Measurements from ENCODE around the gene ZCCHC14. TPM values are rescaled to one million over a fixed set of nuclear protein-coding genes. Genes with fewer than 3 reads are reported as not detected.

The ZCCHC14 gene
- total RNA-seq, 1 donor from 2014 or later: 50.4 TPM

- Mint-ChIP-seq H3K9me3 (ENCODE audit: unreplicated experiment) (no peaks in the 10 kb centered on the region), H3K4me3 (ENCODE audit: unreplicated experiment) (peak overlapping the region; percentile 11), H3K36me3 (ENCODE audit: low read depth, unreplicated experiment) (peaks cover 24% of the 10 kb centered on the region), H3K27me3 (ENCODE audit: unreplicated experiment) (peaks cover 2% of the 10 kb centered on the region), H3K27ac (ENCODE audit: unreplicated experiment) (peak overlapping the region; percentile 33), H3K4me1 (ENCODE audit: unreplicated experiment) (peaks cover 4% of the 10 kb centered on the region)
- TF ChIP-seq CTCF (IDR thresholded peaks at IDR 0.05; ENCODE audit: unreplicated experiment): no peak
- no peak for DNase-seq (ENCODE audit: low spot score)
Observed at GRCh38 chr16:87442581-87442966, 50.2 kb downstream of the ZCCHC14 start.

DNA sequence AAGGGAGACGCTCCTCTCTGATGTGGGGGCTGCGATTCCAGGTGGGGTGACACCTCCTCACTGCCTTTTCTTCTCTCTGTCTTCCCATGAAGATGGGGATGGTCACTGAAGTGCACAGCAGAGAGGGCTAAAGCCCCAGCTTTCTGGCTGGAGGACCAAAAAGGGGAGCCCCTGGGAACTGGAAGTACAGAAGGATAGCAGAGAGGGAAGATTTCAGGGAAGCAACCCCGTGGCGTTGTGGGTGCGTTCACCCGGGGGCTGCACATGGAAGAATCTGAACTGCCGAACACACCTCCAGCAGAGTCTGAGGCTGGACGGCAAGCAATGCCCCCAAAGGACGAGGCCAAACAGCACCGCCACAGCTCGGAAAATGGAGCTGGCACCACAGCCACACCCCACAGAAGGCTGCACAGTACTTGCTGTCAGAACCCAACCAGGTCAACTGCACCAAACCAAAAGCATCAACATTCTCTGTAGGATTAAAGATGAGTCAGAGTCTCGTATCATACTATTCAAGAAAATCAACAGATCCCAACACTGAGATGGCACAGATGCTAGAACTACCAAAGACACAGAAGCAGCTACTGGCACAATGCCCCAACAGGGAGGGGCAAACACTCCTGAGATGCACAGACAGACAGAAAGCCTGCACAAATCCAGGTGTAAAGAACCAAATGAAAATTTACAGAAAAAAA lies 50.8 kb downstream of the ZCCHC14 start:
- Mint-ChIP-seq H3K4me3 (ENCODE audit: unreplicated experiment) (no peak overlapping the region), H3K9me3 (ENCODE audit: unreplicated experiment) (no peaks in the 10 kb centered on the region), H3K4me1 (ENCODE audit: unreplicated experiment) (peaks cover 4% of the 10 kb centered on the region), H3K27ac (ENCODE audit: unreplicated experiment) (no peak overlapping the region), H3K27me3 (ENCODE audit: unreplicated experiment) (peaks cover 2% of the 10 kb centered on the region), H3K36me3 (ENCODE audit: low read depth, unreplicated experiment) (peaks cover 23% of the 10 kb centered on the region)
- no peak for DNase-seq (ENCODE audit: low spot score)
- TF ChIP-seq CTCF (IDR thresholded peaks at IDR 0.05; ENCODE audit: unreplicated experiment): no peak

- H3K9me3 Mint-ChIP-seq (ENCODE audit: unreplicated experiment): no peaks in the 10 kb centered on the region
- no peak overlapping the region for H3K4me3 Mint-ChIP-seq (ENCODE audit: unreplicated experiment)
- DNase-seq (ENCODE audit: low spot score): no peak
- H3K27me3 Mint-ChIP-seq (ENCODE audit: unreplicated experiment): peaks cover 2% of the 10 kb centered on the region
- H3K27ac Mint-ChIP-seq (ENCODE audit: unreplicated experiment): no peak overlapping the region
- peaks cover 21% of the 10 kb centered on the region for H3K4me1 Mint-ChIP-seq (ENCODE audit: unreplicated experiment)
- H3K36me3 Mint-ChIP-seq (ENCODE audit: low read depth, unreplicated experiment): peaks cover 13% of the 10 kb centered on the region
- no peak for TF ChIP-seq CTCF (IDR thresholded peaks at IDR 0.05; ENCODE audit: unreplicated experiment)
Observed at GRCh38 chr16:87439926-87440325, 52.9 kb downstream of the ZCCHC14 start.

GRCh38 chr16:87438611-87438985 lies 54.2 kb downstream of the ZCCHC14 start:
- Mint-ChIP-seq H3K27ac (ENCODE audit: unreplicated experiment) (no peak overlapping the region), H3K4me3 (ENCODE audit: unreplicated experiment) (no peak overlapping the region), H3K9me3 (ENCODE audit: unreplicated experiment) (no peaks in the 10 kb centered on the region), H3K4me1 (ENCODE audit: unreplicated experiment) (peaks cover 22% of the 10 kb centered on the region), H3K36me3 (ENCODE audit: low read depth, unreplicated experiment) (peaks cover 6% of the 10 kb centered on the region), H3K27me3 (ENCODE audit: unreplicated experiment) (peaks cover 6% of the 10 kb centered on the region)
- no peak for DNase-seq (ENCODE audit: low spot score)
- no peak for TF ChIP-seq CTCF (IDR thresholded peaks at IDR 0.05; ENCODE audit: unreplicated experiment)

DNA sequence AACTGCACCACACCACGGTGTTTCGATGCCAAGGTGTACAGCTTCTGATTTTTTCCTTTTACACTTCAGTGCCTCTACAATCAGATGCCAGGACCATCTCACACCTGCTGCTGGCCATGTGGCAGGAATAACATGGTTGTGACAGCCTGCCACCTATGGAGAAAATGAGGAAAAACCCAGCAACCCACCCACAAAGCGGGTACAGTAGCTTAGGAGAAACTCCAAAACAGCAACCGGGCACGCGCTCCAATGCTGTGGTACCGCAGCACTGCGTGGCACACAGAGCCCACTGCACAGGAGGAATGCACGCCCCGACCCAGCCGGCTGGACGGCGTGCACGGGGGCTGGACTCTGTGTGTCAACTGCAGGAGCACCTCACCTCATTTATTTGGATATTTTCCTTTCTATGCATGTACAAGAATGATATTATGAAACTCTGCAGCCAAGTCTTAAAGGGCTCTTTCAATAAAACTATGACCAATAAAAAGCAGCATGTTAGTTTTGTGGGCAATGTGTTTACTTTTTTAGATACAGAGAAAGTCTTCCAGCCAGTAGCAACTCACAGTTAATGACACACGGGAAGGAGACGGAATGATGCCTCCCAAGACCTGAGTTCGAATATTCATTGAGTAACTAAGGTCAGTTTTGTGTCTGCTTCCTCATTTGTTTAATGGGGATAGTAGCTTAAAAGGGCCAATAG lies 54.8 kb downstream of the ZCCHC14 start:
- no peak for DNase-seq (ENCODE audit: low spot score)
- no peak overlapping the region for H3K4me3 Mint-ChIP-seq (ENCODE audit: unreplicated experiment)
- peaks cover 8% of the 10 kb centered on the region for H3K36me3 Mint-ChIP-seq (ENCODE audit: low read depth, unreplicated experiment)
- H3K9me3 Mint-ChIP-seq (ENCODE audit: unreplicated experiment): no peaks in the 10 kb centered on the region
- H3K27me3 Mint-ChIP-seq (ENCODE audit: unreplicated experiment): peaks cover 7% of the 10 kb centered on the region
- no peak for TF ChIP-seq CTCF (IDR thresholded peaks at IDR 0.05; ENCODE audit: unreplicated experiment)
- H3K4me1 Mint-ChIP-seq (ENCODE audit: unreplicated experiment): peaks cover 22% of the 10 kb centered on the region
- H3K27ac Mint-ChIP-seq (ENCODE audit: unreplicated experiment): no peak overlapping the region

All from endothelial cell (in vitro differentiated cells).